Activated naive CD4-positive, alpha-beta T cell treated with Interleukin-2 at 50 U/mL for 16 hours (primary cell): ENCODE measurements around the gene LCNL1.

Experiments
- DNase-seq: peaks from one replicate; pipeline ENCODE4 v3.0.0-alpha.2; 2020

Gene LCNL1

GRCh38 chr9:136960212-136960937 is 22.4 kb upstream of the LCNL1 start:
- DNase-seq = no peak

DNA sequence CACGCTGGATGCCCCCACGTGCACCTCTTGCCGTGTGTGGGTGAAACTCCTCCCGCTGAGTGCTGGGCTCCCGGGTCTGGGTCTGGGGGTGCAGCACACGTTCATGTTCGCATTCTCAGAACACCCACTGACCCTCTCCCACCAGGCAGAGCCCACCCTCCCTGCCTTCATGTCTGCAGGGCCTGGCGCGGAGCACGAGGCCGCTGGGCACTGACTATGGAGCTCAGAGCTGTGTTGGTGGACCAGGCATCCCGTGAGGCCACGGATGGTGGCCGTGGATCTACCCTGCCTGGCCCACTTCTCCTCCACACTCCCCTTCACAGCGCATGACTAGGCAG is 21.9 kb upstream of the LCNL1 start:
- DNase-seq = no peak

- no peak for DNase-seq
Observed at GRCh38 chr9:136961279-136962065, 21.3 kb upstream of the LCNL1 start.

- DNase-seq = no peak
Observed at GRCh38 chr9:136962163-136962562, 20.6 kb upstream of the LCNL1 start.

DNA sequence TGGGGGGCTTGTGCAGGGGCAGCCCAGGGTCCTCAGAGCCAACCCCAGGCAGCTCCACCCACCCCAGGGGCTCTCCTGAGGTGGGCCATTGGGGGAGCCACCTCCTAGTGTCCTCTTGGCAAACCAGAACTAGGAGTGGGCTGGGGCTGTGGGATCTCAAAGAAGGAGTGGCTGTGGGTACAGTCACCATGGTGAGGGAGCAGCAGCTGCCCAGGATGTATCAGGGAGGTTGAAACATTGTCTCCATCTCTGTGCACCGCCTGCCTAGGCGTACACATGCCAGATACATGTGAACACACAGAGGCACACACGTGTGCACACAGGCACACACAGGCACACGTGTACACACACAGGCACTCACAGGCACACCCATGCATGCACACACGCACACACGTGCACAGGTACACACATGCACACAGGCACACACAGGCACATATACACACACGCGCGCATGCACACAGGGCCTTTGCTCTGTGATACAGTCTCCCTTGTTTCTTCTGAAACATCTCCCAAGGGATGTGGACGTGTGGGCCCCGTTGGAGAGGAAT is 20.0 kb upstream of the LCNL1 start:
- no peak for DNase-seq

DNA sequence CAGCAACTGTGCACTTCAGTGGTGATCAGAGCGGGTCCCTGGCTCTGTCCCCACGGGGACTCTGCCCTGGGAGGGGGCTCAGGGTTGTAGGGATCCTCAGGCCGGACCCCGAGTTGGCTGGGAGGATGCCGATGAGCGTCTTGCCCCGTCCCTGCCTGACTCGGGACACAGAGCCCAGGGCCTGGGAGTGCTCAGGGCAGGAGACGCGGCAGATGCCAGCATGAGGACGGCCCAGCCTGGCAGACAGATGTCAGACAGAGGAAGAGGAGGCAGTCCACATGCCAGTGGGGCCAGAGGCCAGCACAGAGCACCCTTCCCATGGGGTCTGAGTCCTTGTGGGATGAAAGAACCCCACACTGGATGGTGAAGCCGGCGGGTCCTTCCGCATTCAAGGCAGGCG is 19.5 kb upstream of the LCNL1 start:
- DNase-seq = no peak

DNA sequence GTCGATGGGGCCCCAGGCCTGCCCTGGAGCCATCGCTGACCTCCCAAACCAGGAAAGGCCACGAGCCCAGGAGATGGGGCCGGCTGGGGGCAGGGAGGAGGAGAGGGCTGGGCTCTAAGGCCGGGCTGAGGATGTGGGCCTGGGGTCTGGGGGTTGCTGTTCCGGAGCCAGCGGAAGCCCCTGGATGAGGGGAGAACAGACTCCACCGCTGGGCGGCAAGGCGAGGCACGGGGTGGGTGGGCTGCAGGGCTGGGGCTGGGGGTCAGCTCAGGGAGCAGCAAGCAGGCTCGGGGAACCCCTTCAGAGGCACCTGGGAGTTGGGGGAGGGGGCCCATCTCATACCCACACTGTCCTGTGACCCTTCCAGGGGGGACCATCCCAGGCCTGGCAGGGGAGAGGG is 19.0 kb upstream of the LCNL1 start:
- DNase-seq = no peak

DNA sequence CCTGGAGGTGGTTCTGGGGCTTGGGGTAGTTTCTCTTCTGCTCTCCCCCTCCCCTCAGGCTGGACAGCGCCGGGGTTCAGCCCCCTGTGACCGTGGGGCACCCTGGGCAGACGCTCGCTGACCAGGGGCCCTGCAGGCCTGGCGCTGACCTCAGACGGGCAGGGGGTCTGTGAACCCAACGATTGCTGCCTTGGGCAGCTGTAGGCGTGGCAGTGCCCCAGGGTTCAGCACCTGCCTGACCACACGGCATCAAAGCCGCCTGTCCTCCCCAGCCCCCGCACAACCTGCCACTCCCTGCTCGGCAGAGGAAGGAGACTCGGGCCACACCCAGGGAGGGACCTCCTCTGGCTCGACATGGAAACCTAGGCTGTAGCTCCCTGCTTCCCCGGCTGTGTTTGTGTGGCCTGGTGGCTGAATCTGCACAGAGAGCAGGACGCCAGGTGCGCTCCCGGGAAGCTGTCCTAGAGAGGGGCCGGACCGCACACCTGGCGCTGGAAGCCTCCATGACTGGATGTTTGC is 18.6 kb upstream of the LCNL1 start:
- DNase-seq = no peak

GRCh38 chr9:136964833-136965422 is 17.9 kb upstream of the LCNL1 start:
- no peak for DNase-seq

DNA sequence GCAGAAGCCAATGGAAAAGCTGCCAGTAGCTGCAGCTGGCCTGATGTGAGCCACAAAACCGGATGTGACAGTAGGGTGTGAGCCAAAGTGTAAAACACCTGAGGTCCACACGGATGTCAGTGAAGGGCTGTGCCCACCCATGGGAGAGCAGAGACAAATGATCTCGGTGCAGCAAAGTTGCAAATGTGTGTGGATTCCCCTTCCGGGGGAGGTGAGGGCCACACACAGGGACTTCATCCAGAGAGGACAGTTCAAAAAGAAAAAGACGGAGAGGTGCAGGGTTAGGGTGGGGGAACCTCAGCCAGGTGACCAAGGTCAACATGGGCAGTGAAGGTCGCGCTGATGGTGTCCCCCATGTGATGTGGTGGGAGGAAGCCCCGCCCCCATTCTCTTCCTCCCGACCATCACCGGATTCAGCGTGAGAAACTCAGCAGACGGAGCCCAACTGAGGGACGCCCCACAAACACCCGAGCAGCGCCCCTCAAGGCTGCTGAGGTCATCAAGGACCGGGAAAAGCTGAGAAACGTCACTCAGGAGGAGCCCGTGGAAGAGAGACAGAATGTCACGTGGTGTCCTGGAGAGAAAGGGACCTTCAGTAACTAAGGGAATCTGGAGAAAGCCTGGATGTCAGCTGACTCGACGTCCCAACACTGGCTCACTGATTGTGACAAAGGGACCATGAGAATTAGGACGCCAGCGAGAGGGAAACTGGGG is 16.9 kb upstream of the LCNL1 start:
- peak; percentile 34 for DNase-seq

DNA sequence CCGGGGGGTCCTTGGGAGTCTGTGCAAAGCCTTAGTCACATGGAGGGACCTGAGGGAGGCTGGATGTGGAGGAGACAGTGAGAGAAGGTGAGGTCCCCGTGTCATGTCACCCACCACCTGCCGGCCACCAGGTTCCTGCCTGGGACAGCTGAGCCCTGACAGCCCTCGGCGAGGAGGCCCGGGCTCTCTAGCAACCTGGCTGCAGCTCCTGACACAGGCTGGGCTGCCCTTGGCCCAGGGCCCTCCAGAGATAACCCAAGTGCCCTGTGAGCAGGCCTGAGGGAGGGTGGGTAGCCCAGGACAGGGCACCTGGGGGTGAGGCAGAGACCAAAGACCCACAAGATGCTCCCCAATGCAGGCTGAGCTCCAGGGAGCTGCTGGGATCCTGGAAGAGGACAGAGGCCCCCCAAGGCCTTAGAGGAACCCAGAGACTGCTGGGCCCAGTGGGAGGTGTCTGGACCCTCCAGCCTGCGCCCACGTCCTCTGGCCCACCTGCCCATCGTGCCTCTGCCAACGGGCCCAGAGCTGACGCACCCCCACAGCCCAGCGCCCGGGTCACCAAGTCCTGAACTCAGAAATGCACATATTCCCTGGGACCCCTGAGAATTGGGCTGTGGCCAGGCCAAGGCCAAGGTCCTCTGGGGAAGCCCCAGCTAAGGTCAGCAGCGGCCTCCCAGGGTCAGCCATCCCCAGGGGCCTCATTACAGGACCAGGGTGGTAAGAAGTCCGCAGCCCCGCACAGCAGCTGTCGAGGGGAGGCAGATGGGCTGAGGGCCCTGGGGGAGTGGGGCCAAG is 14.3 kb upstream of the LCNL1 start:
- DNase-seq = no peak

GRCh38 chr9:136969150-136969549 is 13.6 kb upstream of the LCNL1 start:
- DNase-seq = no peak

DNA sequence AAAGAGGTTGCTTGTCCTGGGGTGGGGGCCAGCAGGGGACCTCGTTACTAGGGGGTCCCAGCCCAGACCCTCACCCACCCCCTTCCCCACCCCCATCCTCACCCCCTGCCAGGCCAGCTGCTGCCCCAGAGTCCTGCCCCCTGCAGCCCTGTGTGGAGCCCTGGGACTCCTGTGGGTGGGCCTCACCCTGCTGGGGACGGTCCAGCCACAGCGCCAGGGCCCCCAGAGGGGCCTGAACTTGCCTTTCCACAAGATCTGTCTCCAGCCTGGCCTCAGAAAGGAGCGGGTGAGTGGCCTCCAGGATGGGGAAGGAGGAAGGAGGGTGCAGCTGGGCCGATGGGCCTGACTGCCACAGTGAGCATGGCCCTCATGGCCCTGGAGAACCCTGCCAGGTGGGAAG is 13.0 kb upstream of the LCNL1 start:
- DNase-seq = no peak

GRCh38 chr9:136970361-136970760 is 12.4 kb upstream of the LCNL1 start:
- DNase-seq = no peak

GRCh38 chr9:136971746-136972145 is 11.0 kb upstream of the LCNL1 start:
- DNase-seq = no peak

GRCh38 chr9:136972335-136972734 is 10.5 kb upstream of the LCNL1 start:
- no peak for DNase-seq

DNA sequence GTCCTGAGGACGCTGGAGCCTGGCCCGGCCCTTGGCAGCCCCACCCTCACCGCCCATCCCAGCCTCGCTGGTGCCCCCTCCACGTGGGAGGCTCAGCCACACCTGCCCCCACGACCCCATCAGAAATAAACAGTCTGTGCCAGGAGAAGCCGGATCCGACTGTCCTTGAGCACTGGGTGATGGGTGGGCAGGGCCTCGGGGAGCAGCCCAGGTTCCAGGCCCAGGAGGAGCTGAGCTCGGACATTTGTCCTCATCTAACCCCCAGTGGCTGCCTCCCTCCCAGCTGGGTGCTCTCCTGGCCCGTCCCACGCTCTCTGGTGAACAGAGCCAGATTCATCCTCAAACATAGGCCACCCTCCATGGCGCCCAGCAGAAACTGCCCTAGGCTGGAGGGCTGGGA is 10.1 kb upstream of the LCNL1 start:
- no peak for DNase-seq

- no peak for DNase-seq
Observed at GRCh38 chr9:136973618-136974617, 8.9 kb upstream of the LCNL1 start.

- no peak for DNase-seq
Observed at GRCh38 chr9:136974817-136975535, 7.8 kb upstream of the LCNL1 start.

- DNase-seq = peak; percentile 46
Observed at GRCh38 chr9:136975644-136976043, 7.1 kb upstream of the LCNL1 start.
